HG02678 (cell line): ENCODE results near the gene ZSWIM6.
A peak's percentile ranks its signal among the peaks of the same experiment; 100 is the strongest.

Experiments used
- ATAC-seq: cut with Tn5 transposase; IDR thresholded peaks from one replicate; pipeline ENCODE4 v1.9.1; 2021; ENCODE audit warnings: mild to moderate bottlenecking, moderate library complexity; ENCODE audit not compliant: unreplicated experiment

The ZSWIM6 gene

GRCh38 chr5:61331407-61332357 is at the start of gene ZSWIM6:
ZSWIM6 (plus strand) TSS chr5:61332258; CDS start chr5:61332273, 15 bp downstream.
- peak; percentile 68 for ATAC-seq

DNA sequence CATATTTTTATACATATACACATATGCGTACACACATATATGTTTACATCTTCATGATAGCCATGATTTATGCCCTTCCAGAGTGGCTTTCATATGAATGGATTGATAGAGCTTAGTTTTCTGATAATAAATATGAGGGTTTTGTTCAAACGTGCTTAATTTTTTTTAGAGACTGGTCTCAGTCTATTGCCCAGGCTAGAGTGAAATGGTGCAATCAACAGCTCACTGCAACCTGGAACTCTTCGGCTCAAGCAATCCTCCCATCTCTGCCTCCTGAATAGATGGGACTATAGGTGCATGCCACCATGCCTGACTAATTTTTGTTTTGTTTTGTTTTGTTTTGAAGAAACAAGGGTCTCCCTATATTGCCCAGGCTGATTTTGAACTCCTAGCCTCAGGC is 48.6 kb upstream of the ZSWIM6 start:
- no peak for ATAC-seq

DNA sequence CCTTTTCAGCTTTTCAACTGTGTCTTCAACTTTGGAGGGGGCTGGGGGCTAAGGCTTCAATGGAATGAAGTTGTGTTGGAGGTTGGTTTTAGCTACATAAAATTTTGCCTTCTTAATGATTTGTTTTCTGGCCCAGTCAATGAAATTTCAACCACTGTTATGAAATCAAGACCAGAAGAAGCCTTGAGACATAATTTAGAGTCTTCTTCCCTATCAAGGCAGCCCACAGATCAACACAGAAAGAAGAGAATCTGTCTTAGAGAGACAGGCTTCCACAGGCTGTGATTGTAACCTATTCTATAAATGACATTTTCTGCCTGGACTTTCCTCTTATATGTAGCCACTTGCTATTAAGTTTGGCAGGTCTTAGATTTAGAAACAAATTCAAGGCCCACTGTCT is 46.5 kb upstream of the ZSWIM6 start:
- no peak for ATAC-seq

GRCh38 chr5:61286446-61287132 is 45.5 kb upstream of the ZSWIM6 start:
- no peak for ATAC-seq

- ATAC-seq = no peak
Measured at GRCh38 chr5:61287474-61287873, 44.6 kb upstream of the ZSWIM6 start.

- no peak for ATAC-seq
Measured at GRCh38 chr5:61289241-61289640, 42.8 kb upstream of the ZSWIM6 start.

- no peak for ATAC-seq
Measured at GRCh38 chr5:61289669-61290306, 42.3 kb upstream of the ZSWIM6 start.

DNA sequence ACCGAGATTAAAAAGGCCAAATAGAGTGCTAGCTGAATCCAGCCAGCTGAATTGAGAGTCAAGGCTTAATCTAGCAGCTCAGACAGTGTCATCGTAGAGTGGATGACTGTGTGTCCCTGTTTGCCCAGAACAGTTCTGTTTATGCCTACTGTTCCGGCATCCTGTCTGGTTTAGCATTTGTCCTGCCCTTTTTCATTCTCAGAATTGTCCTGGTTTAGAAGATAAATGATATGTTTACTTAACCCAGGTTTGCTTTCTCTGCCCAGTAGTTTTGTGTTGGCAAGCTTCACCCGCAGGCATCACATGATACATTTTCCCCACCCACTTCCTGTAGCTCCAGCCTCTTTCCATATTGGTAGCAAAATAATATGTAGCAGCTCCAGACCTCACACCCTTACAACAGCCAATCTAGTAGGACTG is 41.3 kb upstream of the ZSWIM6 start:
- no peak for ATAC-seq

DNA sequence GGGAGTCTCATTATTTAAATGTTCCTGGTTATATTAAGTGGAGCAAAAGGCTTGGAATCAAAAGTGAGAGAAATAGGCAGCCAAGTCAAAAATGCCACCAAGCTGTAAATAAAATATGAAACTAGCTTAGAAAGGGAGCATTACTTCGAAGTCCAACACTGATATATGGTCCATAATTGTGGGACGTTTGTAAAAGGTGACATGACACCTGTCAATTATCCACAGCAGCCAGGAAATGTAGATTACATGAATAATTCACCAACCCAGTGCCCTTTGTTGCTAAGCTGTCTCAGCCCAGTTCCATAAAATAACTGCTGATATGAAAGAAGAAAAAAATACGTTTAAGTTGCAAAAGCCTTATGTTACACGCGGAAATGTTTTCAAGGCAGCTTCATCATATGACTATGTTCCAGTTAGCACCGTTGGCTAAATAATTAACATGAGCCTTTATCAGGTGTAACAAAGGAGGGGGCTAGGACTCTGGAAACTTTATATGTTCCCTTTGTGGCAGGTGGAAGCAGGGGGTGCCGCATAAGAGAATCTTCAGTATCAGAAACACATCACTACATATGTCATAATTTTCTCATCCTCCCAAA is 39.9 kb upstream of the ZSWIM6 start:
- ATAC-seq = no peak

- no peak for ATAC-seq
Measured at GRCh38 chr5:61293071-61293470, 39.0 kb upstream of the ZSWIM6 start.

DNA sequence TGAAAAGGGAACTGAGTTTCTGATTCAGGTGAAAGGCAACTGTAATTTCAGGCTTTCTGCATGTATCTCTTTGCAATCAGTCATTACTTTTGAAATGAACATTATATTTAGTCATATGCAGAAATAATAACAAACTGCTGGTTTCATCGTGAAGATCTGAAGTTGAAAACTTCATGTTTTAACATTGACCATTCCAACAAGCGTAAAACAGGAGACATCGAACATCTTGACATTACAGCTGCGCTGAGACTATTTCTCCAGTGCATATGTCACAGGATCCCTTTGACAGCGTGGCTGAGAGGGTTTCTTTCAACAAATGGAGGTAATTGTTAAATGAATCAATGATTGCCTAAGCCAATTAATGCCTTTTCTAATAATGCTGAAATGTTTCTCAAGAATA is 38.2 kb upstream of the ZSWIM6 start:
- no peak for ATAC-seq

GRCh38 chr5:61295365-61295764 is 36.7 kb upstream of the ZSWIM6 start:
- no peak for ATAC-seq

GRCh38 chr5:61298066-61298465 is 34.0 kb upstream of the ZSWIM6 start:
- no peak for ATAC-seq

GRCh38 chr5:61298580-61298979 is 33.5 kb upstream of the ZSWIM6 start:
- ATAC-seq = no peak

GRCh38 chr5:61299261-61299681 is 32.8 kb upstream of the ZSWIM6 start:
- ATAC-seq = no peak

GRCh38 chr5:61301341-61302199 is 30.5 kb upstream of the ZSWIM6 start:
- no peak for ATAC-seq

DNA sequence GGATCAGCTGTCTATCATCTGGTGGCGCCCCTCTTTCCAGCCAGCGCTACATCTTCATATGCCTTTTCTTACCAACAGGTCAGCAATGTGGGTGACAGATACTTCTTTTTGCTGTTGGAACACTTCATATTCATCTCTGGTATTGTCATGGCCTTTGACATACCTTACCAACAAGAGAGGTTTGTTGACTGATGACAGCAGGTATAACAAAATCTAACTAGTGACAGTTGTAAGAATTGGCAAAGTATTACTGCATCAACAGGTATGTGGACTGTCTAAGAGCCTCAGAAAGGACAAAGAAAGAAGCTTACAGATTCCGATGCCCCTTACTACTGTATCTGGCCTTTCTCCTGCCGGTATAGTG is 29.9 kb upstream of the ZSWIM6 start:
- ATAC-seq = no peak

- no peak for ATAC-seq
Measured at GRCh38 chr5:61303346-61303745, 28.7 kb upstream of the ZSWIM6 start.

DNA sequence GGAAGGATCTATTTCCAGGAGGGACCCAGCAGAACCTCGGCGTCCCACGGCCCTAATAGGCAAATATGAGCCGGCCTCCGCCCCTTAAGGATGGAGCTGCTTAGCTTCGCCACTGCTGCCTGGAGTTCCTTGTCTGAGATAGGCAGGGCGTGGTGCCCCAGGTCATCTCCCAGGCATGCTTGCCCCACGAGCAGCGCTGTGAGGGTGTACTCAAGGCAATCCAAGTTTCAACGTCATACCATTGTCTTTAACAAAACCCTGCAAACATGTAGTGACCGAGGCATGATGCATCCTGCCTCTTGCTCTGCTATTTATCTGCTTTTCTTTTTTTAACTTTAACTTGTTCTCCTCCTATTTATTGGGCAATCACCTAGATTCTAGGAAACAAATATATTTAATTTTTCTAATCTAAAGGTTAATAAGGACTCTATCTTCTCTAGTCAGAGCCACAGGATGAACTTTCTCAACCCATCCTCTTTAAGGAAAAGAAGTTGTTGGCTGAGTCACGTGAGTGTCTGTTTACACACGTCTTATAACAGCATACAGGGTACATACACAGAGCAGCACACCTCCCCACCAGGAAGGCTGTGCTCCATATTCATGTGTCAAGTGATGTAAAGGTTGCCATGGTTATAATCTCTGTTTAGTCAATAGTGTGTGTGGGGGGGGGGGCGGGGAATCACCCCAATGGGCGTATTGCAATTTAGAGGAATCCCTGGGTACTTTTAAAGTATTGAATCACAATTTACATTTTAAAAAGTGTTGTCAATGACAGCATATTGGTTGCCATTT is 27.3 kb upstream of the ZSWIM6 start:
- ATAC-seq = no peak
